NCI-H1105 (cell line): ENCODE data around the gene TAC3.
"Not testable (repeated sequence)": the region's sequence is repeated elsewhere in the genome, so short reads cannot be mapped to it uniquely, and the experiment has no call there.

Source experiments
- DNase-seq: peaks from one replicate; lab custom pipeline; 2025; lab: John Stamatoyannopoulos, UW

TAC3 gene

DNA sequence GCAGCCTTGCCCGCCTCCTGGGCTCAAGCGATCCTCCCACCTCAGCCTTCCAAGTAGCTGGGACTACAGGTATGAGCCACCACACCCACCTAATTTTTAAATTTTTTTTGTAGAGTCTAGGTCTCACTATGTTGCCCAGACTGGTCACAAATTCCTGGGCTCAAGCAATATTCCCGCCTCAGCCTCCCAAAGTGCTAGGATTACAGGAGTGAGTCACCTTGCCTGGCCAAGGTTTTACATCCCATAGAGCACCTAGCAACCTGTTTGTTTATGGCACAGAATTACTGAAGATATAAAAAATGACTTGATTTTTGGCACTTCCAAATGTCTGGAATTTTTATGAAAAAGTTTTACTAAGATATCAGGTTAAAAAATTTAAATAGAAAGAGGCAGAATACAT lies 17.1 kb upstream of the TAC3 start:
- no peak for DNase-seq

DNA sequence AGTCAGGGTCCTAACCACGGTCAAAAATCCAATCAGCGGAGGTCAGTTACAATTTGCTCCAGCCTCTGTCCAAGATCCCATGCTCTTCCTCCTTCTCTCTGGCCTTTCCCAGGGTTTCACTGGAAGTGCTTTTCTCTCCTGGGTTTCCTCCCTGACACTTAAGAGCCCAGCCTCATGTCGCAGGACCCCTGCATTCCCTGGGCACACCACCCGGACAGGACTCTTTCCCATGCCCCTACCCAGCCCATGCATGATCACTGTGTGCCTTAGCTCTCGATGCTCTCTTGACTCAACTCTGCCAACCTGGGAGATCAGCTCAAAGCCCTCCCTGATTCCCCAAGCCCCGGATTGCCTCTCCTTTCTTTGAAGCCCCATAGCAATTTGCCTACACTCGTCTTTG lies 15.5 kb upstream of the TAC3 start:
- DNase-seq, result no peak

DNA sequence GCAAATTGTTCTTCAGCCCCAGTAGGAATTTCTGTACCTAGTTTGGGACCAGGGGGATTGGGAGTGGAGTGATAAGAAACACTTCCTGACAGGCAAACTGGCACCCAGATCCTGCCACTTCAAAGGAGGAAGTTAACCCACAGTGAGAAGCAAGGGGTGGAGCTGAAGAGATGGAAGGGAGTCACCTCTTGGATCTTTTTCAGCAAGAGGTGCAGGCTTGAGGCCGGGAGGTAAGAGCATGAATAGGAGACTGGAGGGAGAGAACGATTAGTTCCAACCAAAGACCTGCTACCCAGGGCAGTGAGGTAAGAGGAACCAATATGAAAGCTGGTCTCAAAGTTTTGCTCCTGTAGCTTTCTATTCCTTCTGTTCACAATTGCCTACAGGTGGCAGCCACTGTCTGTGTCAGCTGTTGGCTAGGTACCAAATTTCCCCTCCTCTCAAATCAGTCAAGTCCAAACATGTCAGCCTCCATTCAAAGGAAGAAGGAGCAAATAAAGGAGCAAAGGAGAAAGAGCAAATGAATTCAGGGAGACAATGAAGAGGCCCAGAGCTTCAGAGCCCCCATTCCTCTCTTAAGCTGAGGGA lies 14.9 kb upstream of the TAC3 start:
- DNase-seq, result peak; percentile 50

DNA sequence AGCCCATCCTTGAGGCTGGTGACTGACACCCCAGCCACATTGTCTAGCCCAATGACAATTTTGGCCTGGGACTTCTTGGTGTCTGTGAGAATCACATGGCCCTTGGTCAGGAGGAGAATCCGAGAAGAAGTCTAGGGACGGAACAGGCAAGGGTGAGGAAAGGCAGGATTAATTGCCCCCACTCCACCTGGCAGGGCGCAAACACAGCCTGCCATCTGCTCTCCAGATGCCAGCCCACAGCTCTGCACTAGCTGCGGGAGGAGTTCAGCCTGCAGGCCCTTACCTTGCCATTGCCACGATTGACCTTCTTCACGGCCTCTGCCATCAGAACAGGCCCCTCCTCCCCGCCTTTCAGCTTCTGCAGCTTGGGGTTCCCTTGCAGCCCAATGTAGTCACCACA lies 13.1 kb upstream of the TAC3 start:
- no peak for DNase-seq

DNA sequence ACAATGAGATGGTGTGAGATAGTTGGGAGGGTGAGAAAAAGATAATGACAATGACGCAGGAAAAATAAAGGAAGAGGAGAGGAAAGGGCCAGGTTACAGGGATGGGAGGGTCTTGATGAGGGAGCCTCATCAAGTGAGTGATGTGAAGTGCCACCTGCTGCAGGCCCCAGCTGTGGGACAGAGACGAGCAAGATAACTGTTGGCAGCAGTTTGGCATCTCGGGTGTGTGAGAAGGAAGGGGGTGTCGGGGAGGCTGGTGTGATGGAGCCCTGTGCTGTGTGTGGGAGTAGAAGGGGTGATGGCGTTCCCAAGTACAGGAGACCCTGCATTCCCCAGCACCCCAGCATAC lies 11.4 kb upstream of the TAC3 start:
- no peak for DNase-seq

DNA sequence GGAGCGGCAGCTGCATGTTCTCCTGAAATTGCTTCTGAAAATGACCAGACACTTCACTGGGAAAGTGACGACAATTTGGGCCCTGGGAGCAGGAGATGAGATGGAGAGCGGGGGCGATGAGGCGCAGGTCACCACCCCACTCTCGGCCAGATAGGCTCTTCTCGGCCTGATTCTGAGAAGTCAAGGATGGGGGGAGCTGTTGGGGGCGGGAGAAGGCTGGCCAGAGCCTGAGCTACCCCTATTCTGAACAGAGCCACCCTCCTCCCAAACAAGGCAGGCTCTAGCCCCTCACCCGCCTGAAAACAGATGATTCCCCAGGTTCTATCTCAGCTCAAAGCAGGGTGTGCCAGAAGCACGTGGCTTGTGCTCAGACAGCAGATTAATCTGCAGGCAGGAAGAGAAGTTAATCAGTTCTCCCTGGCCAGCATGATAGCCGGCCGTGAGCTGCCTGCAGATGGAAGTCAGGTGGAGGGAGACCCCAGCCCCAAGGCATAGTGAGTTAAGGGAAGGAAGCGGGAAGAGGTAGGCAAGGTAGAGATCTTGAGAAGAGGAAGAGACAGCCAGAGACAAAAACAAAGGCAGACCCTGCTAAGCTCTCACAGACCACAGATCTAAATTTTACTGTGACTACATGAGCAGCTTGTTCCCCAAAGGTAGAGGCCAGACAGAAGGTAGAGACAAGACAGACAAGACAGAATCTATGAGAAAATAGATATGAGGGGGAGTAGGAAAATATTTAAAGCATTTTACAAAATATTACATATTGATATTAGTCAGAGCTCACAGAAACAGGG lies 10.9 kb upstream of the TAC3 start:
- DNase-seq, result no peak

DNA sequence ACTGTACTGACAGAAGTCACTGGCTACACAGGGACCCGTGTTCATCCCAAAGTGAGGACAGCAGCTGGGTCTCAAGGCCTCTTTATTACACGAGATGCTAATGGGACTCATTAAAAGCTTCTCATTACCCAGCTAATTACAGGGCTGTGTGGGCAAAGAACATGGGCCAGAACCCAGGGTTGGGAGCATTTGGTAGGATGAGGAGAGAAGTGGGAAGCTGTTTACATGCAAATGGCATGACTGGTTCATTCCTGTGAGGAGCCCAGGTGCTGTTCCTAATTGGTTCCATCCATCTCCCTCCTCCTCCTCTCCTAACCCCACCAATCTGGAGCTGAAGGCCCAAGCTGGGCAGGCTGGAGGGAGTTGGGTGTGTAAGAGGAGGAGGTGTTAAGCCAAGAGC lies 8.9 kb upstream of the TAC3 start:
- DNase-seq, result no peak

DNA sequence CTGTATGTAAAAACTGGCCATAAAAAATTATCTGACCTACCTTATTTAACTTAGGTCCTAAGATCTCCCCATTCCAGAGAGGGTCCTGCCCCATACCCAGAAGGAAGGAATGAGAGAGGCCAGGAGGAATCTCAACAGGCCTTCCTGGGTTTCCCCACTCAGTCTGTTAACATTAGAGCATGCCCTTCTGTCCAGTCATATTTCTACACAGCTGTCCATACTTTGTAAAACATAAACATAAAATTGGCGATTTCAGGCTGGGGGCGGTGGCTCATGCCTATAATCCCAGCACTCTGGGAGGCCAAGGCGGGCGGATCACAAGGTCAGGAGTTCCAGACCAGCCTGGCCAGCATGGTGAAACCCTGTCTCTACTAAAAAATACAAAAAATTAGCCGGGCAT lies 6.0 kb upstream of the TAC3 start:
- DNase-seq, result not testable (repeated sequence)

DNA sequence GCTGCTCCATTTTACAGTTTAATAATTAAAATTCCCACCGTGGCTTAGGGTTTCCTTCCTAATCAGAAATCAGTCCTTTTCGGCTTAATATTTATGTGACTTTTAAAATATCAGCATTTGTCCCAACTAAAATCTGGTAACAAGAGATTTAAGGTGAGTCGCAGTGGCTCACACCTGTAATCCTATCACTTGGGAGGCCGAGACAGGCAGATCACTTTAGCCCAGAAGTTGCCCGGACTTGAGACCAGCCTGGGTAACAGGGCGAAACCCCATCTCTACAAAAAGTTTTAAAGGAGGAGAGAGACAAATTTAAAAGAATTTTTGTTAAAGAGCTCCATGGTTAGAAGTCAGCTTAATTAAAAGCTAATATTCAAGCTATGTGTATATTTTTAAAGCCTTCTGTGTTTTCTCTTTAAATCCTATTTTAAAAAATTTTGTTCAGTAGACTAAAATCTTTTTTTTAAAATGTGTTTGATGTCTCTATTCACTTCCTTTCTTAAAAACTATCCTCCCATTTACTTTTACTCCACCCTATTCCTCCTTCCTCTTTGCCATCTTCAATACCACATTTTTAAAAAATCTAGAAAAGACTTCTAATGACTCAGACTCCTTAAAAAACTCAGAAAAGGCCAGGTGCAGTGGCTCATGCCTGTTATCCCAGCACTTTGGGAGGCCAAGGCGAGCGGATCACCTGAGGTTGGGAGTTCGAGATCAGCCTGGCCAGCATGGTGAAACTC lies 3.8 kb upstream of the TAC3 start:
- no peak for DNase-seq

DNA sequence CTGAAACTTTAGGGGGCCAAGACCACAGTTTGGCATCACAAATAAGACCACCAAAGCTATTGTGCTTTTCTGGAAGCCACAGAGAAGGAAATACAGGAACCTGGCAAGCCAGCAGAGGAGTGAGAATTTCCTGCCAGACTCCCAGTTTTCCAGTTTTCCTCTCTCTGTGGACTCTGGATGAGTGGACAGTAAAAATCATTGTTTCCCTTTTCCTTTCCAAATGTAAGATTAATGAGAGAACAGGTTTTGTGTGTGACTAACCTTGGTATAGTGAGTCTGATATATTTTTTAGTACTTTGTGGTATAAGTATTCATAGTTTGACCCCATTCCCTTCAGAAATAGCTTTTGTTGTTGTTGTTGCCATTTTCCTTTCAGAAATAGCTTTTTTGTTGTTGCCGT lies 2.6 kb upstream of the TAC3 start:
- DNase-seq, result no peak

DNA sequence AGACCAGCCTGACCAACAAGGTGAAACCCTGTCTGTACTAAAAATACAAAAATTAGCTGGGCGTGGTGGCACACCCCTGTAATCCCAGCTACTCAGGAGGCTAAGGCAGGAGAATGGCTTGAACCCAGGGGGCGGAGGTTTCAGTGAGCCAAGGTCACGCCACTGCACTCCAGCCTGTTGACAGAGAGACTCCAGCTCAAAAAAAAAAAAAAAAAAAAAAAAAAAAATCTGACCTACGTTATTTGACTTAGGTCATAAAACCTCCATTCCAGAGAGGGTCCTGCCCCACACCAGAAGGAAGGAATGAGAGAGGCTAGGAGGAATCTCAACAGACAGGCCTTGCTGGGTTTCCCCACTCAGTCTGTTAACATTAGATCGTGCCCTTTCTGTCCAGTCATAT lies 2.0 kb upstream of the TAC3 start:
- not testable (repeated sequence) for DNase-seq

DNA sequence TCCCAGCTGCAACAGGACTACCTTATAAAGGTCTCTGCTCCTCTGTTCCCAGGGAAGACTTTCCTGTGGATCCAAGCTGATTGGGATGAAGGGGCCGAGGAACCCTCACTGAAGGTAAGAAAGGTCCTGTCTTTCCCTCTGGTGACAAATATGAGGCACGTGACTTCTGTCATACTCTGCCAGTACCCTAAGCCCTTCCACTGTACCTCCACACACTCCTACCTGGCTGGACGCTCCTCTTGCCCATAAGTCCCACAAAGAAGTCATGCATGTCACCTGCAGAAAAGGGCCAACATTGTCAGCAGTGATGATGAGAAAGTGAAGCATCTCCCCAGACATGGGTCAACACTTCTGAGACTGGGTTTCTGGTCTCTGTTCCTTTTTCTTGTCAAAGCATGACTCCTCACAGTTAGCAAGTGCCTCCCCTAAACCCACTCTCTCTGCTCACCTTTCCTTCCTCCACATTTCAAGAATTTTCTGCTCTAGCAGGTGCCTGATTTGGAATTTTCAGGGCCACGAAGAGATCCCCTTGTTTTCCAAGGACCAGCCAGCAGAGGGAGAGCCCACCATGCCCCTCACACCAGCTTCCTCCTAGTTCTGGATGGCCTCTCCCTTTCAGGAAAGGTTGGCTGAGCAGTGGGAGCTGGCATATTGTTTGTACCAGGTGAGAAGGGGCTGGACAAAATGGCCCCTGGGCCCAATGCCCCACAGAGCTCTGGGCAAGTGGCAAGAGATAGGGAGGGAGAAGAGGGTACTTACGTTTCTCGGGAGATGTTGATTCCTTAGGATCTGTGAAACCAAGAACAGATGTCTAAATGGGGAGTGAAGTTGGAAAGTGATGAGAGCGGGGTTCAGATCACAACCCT lies 3.5 kb downstream of the TAC3 start:
- no peak for DNase-seq

DNA sequence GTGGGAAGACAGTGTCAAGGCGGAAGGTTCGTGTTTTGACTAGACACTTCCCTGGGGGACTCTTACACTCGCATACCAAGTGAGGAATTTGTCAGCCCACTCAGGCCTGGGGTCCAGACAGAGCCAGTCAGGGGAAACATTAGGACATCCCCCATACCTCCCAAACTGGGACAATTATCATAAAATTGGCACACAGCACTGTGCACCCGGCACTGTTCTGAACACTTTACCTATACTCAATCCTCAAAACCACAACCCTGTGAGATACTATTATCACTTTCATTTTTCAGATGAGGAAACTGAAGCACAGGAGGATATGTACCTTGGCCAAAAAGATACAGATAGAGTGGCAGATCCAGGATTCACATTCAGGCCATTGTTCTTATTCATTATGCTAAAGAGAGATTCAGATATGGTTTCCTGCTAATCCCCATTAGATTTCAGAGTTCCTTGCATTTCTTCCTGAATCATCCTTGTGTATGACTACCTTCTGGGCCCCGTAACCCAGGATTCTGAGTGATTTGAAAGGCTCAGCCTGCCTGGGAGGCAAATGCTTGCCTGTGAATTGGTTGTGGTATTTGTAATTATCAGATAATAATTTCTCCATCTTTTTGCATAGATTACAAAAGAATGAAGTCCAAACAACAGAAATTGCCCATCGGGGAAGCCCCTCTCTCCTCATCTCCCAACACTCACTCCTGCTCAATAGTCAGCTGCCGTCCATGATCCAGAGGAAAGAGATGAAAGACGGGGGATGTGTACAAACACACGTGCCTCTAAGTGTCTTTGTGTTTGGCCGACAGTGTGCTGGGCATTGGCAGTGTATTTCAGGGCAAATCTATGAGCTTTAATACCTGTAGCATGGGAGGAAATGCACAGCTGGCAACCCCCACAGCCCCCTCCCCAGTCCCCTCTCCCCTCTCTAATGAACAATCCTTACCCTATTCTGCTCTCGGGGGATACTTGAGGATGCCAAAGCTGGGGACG lies 4.6 kb downstream of the TAC3 start:
- no peak for DNase-seq

DNA sequence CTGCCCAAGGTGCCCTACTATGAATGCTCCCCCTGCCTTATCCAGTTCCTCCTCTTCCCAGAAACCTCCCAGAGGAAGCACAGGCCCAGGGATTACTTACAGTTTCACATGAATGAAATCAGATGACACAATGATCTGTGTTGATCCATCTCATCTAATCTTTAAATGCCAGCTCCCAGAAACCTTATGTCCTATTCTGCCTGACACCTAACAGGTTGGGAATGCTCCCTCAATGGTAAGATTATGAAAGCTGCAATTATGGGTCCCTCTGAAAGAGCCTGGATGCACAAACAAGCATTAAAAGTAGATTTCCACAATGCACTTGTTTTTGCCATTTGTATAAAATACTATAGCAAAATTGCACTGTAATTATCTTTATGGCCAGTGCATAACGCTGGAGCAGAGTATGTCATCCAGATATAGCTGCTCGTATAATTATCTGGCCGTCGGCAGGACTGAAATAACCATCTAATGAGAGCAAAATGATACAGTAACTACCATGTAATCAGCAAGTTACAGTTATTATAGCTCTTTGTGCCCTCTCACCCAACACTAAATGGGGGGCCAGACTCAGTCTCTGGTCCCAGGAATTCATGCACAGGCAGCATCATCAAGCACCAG lies 5.6 kb downstream of the TAC3 start:
- no peak for DNase-seq

DNA sequence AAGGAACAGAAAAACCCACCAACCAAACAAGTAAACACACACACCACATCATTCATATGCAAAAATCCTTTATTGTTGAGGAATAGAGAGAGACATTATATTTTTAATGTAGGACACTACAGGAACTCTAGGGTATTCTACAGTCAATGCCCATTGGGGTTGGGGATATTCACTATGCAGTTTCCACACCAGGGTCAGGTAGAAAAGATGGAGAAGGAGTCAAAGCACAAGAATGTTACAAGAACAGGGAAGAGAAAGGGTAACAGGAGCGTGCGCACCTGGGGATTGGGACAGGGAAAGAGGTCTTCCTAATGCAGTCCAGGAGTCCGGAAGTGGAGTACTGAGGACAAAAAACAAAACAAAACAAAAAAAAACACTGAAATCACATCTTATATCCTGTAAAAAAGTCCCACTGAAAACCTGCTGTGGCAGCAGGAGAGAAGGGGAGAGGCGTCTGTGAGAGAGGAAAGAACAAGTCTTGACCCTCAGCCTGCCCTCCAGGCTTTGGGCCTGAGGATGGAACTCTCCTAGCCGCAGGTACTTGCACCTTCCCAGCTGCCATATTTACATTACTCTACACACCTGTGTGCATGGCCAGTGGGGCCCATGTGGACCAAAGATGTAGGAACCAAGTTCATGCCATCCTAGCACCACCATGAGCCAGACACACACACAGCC lies 6.2 kb downstream of the TAC3 start:
- no peak for DNase-seq

DNA sequence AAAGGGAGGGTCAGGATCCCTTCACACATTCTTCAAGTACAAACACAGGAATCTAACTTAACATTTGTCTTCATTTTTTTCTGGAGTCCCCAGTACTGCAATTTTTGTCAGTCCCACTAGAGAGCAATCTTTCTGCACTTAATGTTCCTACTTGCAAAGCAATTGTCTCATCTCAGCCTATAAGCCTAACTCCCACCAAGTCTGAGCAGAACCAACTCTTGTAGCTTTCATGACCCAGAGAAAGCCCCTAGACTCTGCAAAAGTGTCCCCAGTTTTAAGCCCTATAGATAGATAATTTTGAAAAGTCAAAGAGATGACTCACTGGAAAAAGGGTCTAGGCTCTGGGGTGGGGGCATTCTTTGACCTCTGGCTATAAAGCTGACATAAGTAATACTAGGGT lies 8.2 kb downstream of the TAC3 start:
- DNase-seq, result peak; percentile 21

DNA sequence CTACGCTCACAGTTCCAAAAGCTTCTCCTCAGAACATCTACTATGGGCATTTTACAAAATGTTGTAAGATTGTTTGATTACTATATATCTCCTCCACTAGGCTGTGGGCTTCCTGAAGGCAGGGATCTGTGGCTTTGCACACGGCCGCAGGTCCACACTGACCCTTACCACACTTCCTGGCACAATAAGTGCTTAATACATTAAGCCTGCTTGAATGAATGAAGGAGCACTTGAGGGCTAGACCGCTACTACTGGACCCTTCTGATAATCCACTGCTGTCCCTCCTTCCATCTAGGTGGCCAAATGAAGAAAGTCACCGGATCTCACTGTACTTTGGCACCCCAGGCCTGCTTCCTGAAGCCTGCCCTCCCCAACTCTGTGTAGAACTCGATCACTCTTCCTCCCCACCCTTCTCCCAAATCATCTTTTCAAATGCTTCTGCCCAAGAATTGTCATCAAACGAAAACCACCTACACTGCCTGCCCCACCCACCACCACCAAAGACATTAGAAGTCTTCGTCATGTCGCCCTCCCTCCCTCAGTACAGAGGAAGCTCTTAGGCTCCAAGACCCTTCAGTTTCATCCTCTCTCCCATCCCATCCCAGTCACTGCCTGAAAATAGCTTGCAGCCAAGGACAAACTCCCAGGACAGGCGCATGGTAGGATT lies 9.4 kb downstream of the TAC3 start:
- DNase-seq, result no peak

DNA sequence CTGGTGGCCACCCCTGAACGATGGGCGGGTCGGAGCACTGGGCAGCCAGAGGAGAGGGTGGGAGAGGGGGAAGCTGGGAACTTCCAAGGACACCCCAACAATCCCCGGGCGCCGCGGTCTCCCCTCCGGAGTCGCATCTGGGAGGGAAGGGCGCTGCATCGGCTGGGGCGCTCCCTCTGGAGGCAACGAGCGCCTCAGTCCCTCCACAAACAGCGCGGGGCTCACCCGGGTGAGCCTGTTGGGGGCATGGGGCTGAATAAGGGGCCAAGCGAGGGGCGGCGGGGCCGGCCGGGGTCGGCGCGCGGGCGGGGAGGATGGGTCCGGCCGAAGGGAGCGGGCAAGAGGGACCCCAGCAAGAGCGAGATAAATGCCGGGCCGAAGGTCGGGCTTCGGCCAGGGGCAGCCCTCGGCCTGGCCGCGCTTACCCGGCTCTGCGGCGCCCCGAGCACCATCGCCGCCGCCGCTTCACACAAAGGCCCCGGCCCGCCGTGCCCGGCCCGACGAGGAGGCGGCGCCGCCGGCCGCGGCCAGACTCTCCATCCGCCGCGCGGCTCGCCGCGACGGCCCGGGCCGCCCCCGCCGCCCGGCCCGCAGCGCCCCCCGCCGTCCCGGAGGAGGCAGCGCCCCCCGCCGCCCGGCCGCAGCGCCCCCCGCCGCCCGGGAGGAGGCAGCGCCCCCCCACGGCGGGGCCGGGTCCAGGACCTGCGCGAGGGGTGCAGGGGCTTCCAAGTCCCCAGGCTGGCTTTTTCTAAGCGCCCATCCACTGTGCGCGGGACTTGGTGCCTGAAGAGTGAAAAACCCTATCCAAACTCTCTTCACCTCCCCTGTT lies 10.1 kb downstream of the TAC3 start, which contains the start of gene ZBTB39:
ZBTB39 (minus strand) TSS at position 567 of the 829 bp plus-strand sequence. CDS start 1,629 bp downstream, outside the sequence.
- peak; percentile 22 for DNase-seq

DNA sequence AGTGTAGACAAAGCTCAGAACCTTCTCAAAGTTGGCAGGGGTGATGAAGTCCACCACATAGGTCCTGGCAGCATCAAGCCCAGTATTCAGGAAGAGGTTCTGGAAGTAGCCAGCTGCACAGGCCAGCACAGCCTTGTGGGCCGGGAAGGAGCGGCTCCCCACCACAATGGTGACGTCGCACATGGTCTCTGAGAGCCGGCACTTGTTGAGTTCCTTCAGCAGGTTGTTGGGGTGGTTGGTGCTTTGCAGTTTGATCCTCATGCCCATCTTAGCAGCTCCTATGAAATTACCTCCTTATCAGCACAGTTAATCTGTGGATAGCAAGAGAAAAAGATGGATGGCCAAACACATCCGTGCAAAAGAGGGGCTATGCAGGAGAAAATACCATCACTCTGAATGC lies 11.7 kb downstream of the TAC3 start:
- DNase-seq, result no peak
